ENCODE data around the gene TRAT1.

- TF ChIP-seq POLR2A (IDR thresholded peaks at IDR 0.05; ENCODE audit: low read length): no peak
- TF ChIP-seq GATA1 (IDR thresholded peaks at IDR 0.05; ENCODE audit: low read depth, low read length): no peak
Observed at GRCh38 chr3:108877901-108878300, 55.3 kb downstream of the TRAT1 start.

Measured in erythroblast (primary cell).